ENCODE data around the gene ARCN1.
"Not testable (repeated sequence)": the region's sequence is repeated elsewhere in the genome, so short reads cannot be mapped to it uniquely, and the experiment has no call there.

The ARCN1 gene

GRCh38 chr11:118606157-118606843 is 34.1 kb downstream of the ARCN1 start:
- DNase-seq (ENCODE audit: low read depth), result no peak

GRCh38 chr11:118606844-118607228 is 34.6 kb downstream of the ARCN1 start:
- DNase-seq (ENCODE audit: low read depth), result no peak

GRCh38 chr11:118607401-118608359 is 35.5 kb downstream of the ARCN1 start, which contains the start of gene PHLDB1:
TSS of gene PHLDB1 (plus strand) at chr11:118607615. CDS start at chr11:118613837, 6,222 bp downstream.
- no peak for DNase-seq (ENCODE audit: low read depth)

- no peak for DNase-seq (ENCODE audit: low read depth)
Measured at GRCh38 chr11:118608360-118609227, 36.4 kb downstream of the ARCN1 start.

GRCh38 chr11:118609380-118610224 is 37.4 kb downstream of the ARCN1 start:
- DNase-seq (ENCODE audit: low read depth), result no peak

GRCh38 chr11:118610225-118610772 is 38.1 kb downstream of the ARCN1 start:
- no peak for DNase-seq (ENCODE audit: low read depth)

- no peak for DNase-seq (ENCODE audit: low read depth)
Measured at GRCh38 chr11:118610773-118611432, 38.7 kb downstream of the ARCN1 start.

GRCh38 chr11:118611433-118611795 is 39.2 kb downstream of the ARCN1 start:
- DNase-seq (ENCODE audit: low read depth), result not testable (repeated sequence)

GRCh38 chr11:118612378-118612777 is 40.2 kb downstream of the ARCN1 start:
- no peak for DNase-seq (ENCODE audit: low read depth)

- DNase-seq (ENCODE audit: low read depth), result no peak
Measured at GRCh38 chr11:118614511-118614910, 42.3 kb downstream of the ARCN1 start.

- no peak for DNase-seq (ENCODE audit: low read depth)
Measured at GRCh38 chr11:118615282-118615975, 43.2 kb downstream of the ARCN1 start.

GRCh38 chr11:118615976-118616371 is 43.8 kb downstream of the ARCN1 start:
- DNase-seq (ENCODE audit: low read depth), result no peak

- DNase-seq (ENCODE audit: low read depth), result peak; percentile 83
Measured at GRCh38 chr11:118618115-118618990, 46.1 kb downstream of the ARCN1 start.

GRCh38 chr11:118618991-118619375 is 46.8 kb downstream of the ARCN1 start:
- peak; percentile 76 for DNase-seq (ENCODE audit: low read depth)

- peak; percentile 89 for DNase-seq (ENCODE audit: low read depth)
Measured at GRCh38 chr11:118619444-118620197, 47.4 kb downstream of the ARCN1 start.

- no peak for DNase-seq (ENCODE audit: low read depth)
Measured at GRCh38 chr11:118620529-118621070, 48.4 kb downstream of the ARCN1 start.

- DNase-seq (ENCODE audit: low read depth), result no peak
Measured at GRCh38 chr11:118621071-118621783, 49.0 kb downstream of the ARCN1 start.
